ENCODE results near the gene ZRSR2.
"Not testable (repeated sequence)": the region's sequence is repeated elsewhere in the genome, so short reads cannot be mapped to it uniquely, and the experiment has no call there.

ZRSR2 gene

GRCh38 chrX:15790769-15791290 lies 546 bp downstream of the ZRSR2 start:
- no peak for DNase-seq (ENCODE audit: low spot score)

- DNase-seq (ENCODE audit: low spot score), result no peak
These were observed 7.4 kb downstream of the ZRSR2 start for GRCh38 chrX:15797707-15798106.

GRCh38 chrX:15804563-15804962 lies 14.3 kb downstream of the ZRSR2 start:
- DNase-seq (ENCODE audit: low spot score), result no peak

GRCh38 chrX:15808254-15808653 lies 18.0 kb downstream of the ZRSR2 start:
- DNase-seq (ENCODE audit: low spot score), result no peak

- no peak for DNase-seq (ENCODE audit: low spot score)
These were observed 22.1 kb downstream of the ZRSR2 start for GRCh38 chrX:15812192-15812938.

GRCh38 chrX:15813416-15813815 lies 23.1 kb downstream of the ZRSR2 start:
- DNase-seq (ENCODE audit: low spot score), result no peak

GRCh38 chrX:15814771-15815365 lies 24.6 kb downstream of the ZRSR2 start:
- DNase-seq (ENCODE audit: low spot score), result no peak

GRCh38 chrX:15815779-15816437 lies 25.6 kb downstream of the ZRSR2 start:
- DNase-seq (ENCODE audit: low spot score), result peak; percentile 1

- DNase-seq (ENCODE audit: low spot score), result no peak
These were observed 26.1 kb downstream of the ZRSR2 start for GRCh38 chrX:15816438-15816809.

GRCh38 chrX:15816886-15817285 lies 26.6 kb downstream of the ZRSR2 start:
- no peak for DNase-seq (ENCODE audit: low spot score)

- DNase-seq (ENCODE audit: low spot score), result no peak
These were observed 30.1 kb downstream of the ZRSR2 start for GRCh38 chrX:15820106-15821073.

- no peak for DNase-seq (ENCODE audit: low spot score)
These were observed 32.6 kb downstream of the ZRSR2 start for GRCh38 chrX:15822922-15823321.

- no peak for DNase-seq (ENCODE audit: low spot score)
These were observed 35.7 kb downstream of the ZRSR2 start for GRCh38 chrX:15825936-15826335.

GRCh38 chrX:15829217-15829616 lies 38.9 kb downstream of the ZRSR2 start:
- DNase-seq (ENCODE audit: low spot score), result no peak

- not testable (repeated sequence) for DNase-seq (ENCODE audit: low spot score)
These were observed 41.1 kb downstream of the ZRSR2 start for GRCh38 chrX:15831347-15831746.

- DNase-seq (ENCODE audit: low spot score), result no peak
These were observed 43.8 kb downstream of the ZRSR2 start for GRCh38 chrX:15834053-15834452.

- no peak for DNase-seq (ENCODE audit: low spot score)
These were observed 44.7 kb downstream of the ZRSR2 start for GRCh38 chrX:15834827-15835595.

- DNase-seq (ENCODE audit: low spot score), result peak; percentile 1
These were observed 47.7 kb downstream of the ZRSR2 start for GRCh38 chrX:15838017-15838416.

- no peak for DNase-seq (ENCODE audit: low spot score)
These were observed 51.7 kb downstream of the ZRSR2 start for GRCh38 chrX:15841853-15842516.

GRCh38 chrX:15843960-15844359 lies 53.7 kb downstream of the ZRSR2 start:
- no peak for DNase-seq (ENCODE audit: low spot score)

Measured in SK-N-DZ (cell line).